Measurements from ENCODE around the gene PGM5. TPM values are rescaled to one million over a fixed set of nuclear protein-coding genes. Genes with fewer than 3 reads are reported as not detected.

PGM5 gene
- total RNA-seq, 1 donor from 2014 or later, result under 0.01 TPM

GRCh38 chr9:68433531-68434110, 77.2 kb downstream of the PGM5 start:
- no peak for TF ChIP-seq CTCF (IDR thresholded peaks at IDR 0.05; ENCODE audit: insufficient read depth, low read length, severe bottlenecking)
- no peaks in the 10 kb centered on the region for H3K36me3 ChIP-seq (ENCODE audit: control insufficient read depth, insufficient read depth, low read length)

GRCh38 chr9:68437785-68438184, 81.4 kb downstream of the PGM5 start:
- no peak for TF ChIP-seq CTCF (IDR thresholded peaks at IDR 0.05; ENCODE audit: insufficient read depth, low read length, severe bottlenecking)
- DNase-seq (ENCODE audit: low read depth) (no peak), FAIRE-seq (no peak)
- no peaks in the 10 kb centered on the region for H3K36me3 ChIP-seq (ENCODE audit: control insufficient read depth, insufficient read depth, low read length)
- H3K27me3 ChIP-seq (ENCODE audit: control insufficient read depth, insufficient read depth, low read length), result no peaks in the 10 kb centered on the region
- no peak overlapping the region for H3K4me3 ChIP-seq (ENCODE audit: low read depth, low read length)

More at GRCh38 chr9:68433531-68434110, 77.2 kb downstream of the PGM5 start:
- no peak overlapping the region for H3K4me3 ChIP-seq (ENCODE audit: low read depth, low read length)
- FAIRE-seq, result no peak
- H3K27me3 ChIP-seq (ENCODE audit: control insufficient read depth, insufficient read depth, low read length), result no peaks in the 10 kb centered on the region
- no peak for DNase-seq (ENCODE audit: low read depth)

- no peaks in the 10 kb centered on the region for H3K27me3 ChIP-seq (ENCODE audit: control insufficient read depth, insufficient read depth, low read length)
- FAIRE-seq (no peak), DNase-seq (ENCODE audit: low read depth) (no peak)
- H3K4me3 ChIP-seq (ENCODE audit: low read depth, low read length), result no peak overlapping the region
- no peaks in the 10 kb centered on the region for H3K36me3 ChIP-seq (ENCODE audit: control insufficient read depth, insufficient read depth, low read length)
- no peak for TF ChIP-seq CTCF (IDR thresholded peaks at IDR 0.05; ENCODE audit: insufficient read depth, low read length, severe bottlenecking)
These were observed 87.2 kb downstream of the PGM5 start for GRCh38 chr9:68443624-68444023.

GRCh38 chr9:68446836-68447235, 90.4 kb downstream of the PGM5 start:
- TF ChIP-seq CTCF (IDR thresholded peaks at IDR 0.05; ENCODE audit: insufficient read depth, low read length, severe bottlenecking), result no peak
- FAIRE-seq, result no peak
- no peaks in the 10 kb centered on the region for H3K36me3 ChIP-seq (ENCODE audit: control insufficient read depth, insufficient read depth, low read length)
- DNase-seq (ENCODE audit: low read depth), result no peak
- no peak overlapping the region for H3K4me3 ChIP-seq (ENCODE audit: low read depth, low read length)
- H3K27me3 ChIP-seq (ENCODE audit: control insufficient read depth, insufficient read depth, low read length), result no peaks in the 10 kb centered on the region

GRCh38 chr9:68447611-68448010, 91.2 kb downstream of the PGM5 start:
- DNase-seq (ENCODE audit: low read depth) (no peak), FAIRE-seq (no peak)
- no peaks in the 10 kb centered on the region for H3K27me3 ChIP-seq (ENCODE audit: control insufficient read depth, insufficient read depth, low read length)
- H3K36me3 ChIP-seq (ENCODE audit: control insufficient read depth, insufficient read depth, low read length), result no peaks in the 10 kb centered on the region
- H3K4me3 ChIP-seq (ENCODE audit: low read depth, low read length), result no peak overlapping the region
- no peak for TF ChIP-seq CTCF (IDR thresholded peaks at IDR 0.05; ENCODE audit: insufficient read depth, low read length, severe bottlenecking)
